ENCODE results near the gene CPSF2. TPM values are rescaled to one million over a fixed set of nuclear protein-coding genes. Genes with fewer than 3 reads are reported as not detected.

The CPSF2 gene
- total and polyA plus RNA-seq, 2 of the 13 experiments (the other 11 are each of a cell fraction or from before 2014, with no cell fraction given): 14.3 to 67.9 TPM

- TF ChIP-seq POGZ (CRISPR knock-in tag; IDR thresholded peaks at IDR 0.05) (peak; percentile 95), ZNF230 (CRISPR knock-in tag; IDR thresholded peaks at IDR 0.05) (0 out of 2 replicates have a peak, but pooled peaks have one; percentile 55), ZBTB7B (CRISPR knock-in tag; IDR thresholded peaks at IDR 0.05) (0 out of 2 replicates have a peak, but pooled peaks have one; percentile 10), ZNF598 (CRISPR knock-in tag; IDR thresholded peaks at IDR 0.05; ENCODE audit: borderline replicate concordance) (no peak), ZNF383 (CRISPR knock-in tag; IDR thresholded peaks at IDR 0.05; ENCODE audit: borderline replicate concordance) (no peak), ZBTB25 (CRISPR knock-in tag; IDR thresholded peaks at IDR 0.05) (peak; percentile 51), ZFX (CRISPR knock-in tag; IDR thresholded peaks at IDR 0.05; ENCODE audit: low read depth) (peak; percentile 66), ZBTB3 (CRISPR knock-in tag; IDR thresholded peaks at IDR 0.05; ENCODE audit: borderline replicate concordance, low read depth) (no peak), ATF7-NPFF (CRISPR knock-in tag; IDR thresholded peaks at IDR 0.05; ENCODE audit: low read depth) (peak; percentile 66; the same call in 1 of the 2 replicates), ZNF670 (CRISPR knock-in tag; IDR thresholded peaks at IDR 0.05; ENCODE audit: borderline replicate concordance) (0 out of 2 replicates have a peak, but pooled peaks have one; percentile 63), NBN (conservative IDR thresholded peaks at IDR 0.05) (no peak), NFKB2 (CRISPR knock-in tag; IDR thresholded peaks at IDR 0.05; ENCODE audit: borderline replicate concordance) (peak; percentile 51; the same call in 1 of the 2 replicates), THAP11 (CRISPR knock-in tag; IDR thresholded peaks at IDR 0.05) (peak; percentile 90), RBFOX2 (IDR thresholded peaks at IDR 0.05; ENCODE audit: low read depth, low read length) (peak; percentile 88), DMAP1 (CRISPR knock-in tag; IDR thresholded peaks at IDR 0.05) (peak; percentile 35; the same call in 1 of the 2 replicates), IRF2 (CRISPR knock-in tag; IDR thresholded peaks at IDR 0.05) (peak; percentile 72; the same call in 1 of the 2 replicates), POLR2A (IDR thresholded peaks at IDR 0.05; ENCODE audit: insufficient read depth in 1 of 2, low read depth in 2 of 2, low read length in 2 of 2) (peak; percentile 44 to 71; a peak in 3 of 4 replicates), TCF7L2 (IDR thresholded peaks at IDR 0.05; ENCODE audit: low read depth, low read length) (no peak)
- TF ChIP-seq, protein P1, sequence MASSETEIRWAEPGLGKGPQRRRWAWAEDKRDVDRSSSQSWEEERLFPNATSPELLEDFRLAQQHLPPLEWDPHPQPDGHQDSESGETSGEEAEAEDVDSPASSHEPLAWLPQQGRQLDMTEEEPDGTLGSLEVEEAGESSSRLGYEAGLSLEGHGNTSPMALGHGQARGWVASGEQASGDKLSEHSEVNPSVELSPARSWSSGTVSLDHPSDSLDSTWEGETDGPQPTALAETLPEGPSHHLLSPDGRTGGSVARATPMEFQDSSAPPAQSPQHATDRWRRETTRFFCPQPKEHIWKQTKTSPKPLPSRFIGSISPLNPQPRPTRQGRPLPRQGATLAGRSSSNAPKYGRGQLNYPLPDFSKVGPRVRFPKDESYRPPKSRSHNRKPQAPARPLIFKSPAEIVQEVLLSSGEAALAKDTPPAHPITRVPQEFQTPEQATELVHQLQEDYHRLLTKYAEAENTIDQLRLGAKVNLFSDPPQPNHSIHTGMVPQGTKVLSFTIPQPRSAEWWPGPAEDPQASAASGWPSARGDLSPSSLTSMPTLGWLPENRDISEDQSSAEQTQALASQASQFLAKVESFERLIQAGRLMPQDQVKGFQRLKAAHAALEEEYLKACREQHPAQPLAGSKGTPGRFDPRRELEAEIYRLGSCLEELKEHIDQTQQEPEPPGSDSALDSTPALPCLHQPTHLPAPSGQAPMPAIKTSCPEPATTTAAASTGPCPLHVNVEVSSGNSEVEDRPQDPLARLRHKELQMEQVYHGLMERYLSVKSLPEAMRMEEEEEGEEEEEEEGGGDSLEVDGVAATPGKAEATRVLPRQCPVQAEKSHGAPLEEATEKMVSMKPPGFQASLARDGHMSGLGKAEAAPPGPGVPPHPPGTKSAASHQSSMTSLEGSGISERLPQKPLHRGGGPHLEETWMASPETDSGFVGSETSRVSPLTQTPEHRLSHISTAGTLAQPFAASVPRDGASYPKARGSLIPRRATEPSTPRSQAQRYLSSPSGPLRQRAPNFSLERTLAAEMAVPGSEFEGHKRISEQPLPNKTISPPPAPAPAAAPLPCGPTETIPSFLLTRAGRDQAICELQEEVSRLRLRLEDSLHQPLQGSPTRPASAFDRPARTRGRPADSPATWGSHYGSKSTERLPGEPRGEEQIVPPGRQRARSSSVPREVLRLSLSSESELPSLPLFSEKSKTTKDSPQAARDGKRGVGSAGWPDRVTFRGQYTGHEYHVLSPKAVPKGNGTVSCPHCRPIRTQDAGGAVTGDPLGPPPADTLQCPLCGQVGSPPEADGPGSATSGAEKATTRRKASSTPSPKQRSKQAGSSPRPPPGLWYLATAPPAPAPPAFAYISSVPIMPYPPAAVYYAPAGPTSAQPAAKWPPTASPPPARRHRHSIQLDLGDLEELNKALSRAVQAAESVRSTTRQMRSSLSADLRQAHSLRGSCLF (CRISPR knock-in tag; IDR thresholded peaks at IDR 0.05; ENCODE audit: borderline replicate concordance): peak; percentile 31; the same call in 1 of the 2 replicates
- TF ChIP-seq, protein P2, sequence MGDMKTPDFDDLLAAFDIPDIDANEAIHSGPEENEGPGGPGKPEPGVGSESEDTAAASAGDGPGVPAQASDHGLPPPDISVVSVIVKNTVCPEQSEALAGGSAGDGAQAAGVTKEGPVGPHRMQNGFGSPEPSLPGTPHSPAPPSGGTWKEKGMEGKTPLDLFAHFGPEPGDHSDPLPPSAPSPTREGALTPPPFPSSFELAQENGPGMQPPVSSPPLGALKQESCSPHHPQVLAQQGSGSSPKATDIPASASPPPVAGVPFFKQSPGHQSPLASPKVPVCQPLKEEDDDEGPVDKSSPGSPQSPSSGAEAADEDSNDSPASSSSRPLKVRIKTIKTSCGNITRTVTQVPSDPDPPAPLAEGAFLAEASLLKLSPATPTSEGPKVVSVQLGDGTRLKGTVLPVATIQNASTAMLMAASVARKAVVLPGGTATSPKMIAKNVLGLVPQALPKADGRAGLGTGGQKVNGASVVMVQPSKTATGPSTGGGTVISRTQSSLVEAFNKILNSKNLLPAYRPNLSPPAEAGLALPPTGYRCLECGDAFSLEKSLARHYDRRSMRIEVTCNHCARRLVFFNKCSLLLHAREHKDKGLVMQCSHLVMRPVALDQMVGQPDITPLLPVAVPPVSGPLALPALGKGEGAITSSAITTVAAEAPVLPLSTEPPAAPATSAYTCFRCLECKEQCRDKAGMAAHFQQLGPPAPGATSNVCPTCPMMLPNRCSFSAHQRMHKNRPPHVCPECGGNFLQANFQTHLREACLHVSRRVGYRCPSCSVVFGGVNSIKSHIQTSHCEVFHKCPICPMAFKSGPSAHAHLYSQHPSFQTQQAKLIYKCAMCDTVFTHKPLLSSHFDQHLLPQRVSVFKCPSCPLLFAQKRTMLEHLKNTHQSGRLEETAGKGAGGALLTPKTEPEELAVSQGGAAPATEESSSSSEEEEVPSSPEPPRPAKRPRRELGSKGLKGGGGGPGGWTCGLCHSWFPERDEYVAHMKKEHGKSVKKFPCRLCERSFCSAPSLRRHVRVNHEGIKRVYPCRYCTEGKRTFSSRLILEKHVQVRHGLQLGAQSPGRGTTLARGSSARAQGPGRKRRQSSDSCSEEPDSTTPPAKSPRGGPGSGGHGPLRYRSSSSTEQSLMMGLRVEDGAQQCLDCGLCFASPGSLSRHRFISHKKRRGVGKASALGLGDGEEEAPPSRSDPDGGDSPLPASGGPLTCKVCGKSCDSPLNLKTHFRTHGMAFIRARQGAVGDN (CRISPR knock-in tag; IDR thresholded peaks at IDR 0.05): peak; percentile 64
These were observed 15.4 kb upstream of the CPSF2 start, which contains the start of gene ATXN3 (continued) for GRCh38 chr14:92106143-92106926.
